Measurements from ENCODE around the gene B4GALT1. TPM values are rescaled to one million over a fixed set of nuclear protein-coding genes. Genes with fewer than 3 reads are reported as not detected.

The B4GALT1 gene
- total and polyA plus RNA-seq, 2 of the 8 experiments (the other 6 are each of a cell fraction or from before 2014, with no cell fraction given) = 12.8 to 18.2 TPM

DNA sequence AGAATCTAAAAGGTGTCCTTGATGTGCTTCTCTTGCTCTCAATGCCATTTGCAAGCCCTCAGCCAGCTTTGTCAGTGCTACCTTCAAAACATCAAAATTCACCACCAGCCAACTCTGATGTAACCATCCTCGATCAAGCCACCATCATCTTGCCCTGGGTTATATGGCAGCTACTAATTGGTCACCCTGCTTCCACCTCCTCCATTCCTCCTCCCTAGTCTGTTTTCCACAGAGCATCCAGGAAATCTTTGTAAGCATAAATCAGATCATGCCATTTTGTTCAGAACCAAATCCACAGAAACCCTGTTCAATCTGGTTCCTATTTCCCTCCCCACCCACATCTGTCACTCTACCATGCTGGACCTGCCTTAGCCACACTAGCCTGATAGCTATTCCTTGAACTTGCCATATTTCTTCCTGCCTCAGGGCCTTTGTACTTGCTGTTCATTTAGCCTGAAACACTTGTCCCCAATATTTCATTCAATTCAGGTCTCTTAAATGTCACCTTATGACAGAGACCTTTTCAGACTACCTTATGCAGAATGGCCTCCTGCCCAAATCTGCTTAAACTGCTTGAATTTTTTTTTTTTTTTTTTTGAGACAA lies 1.9 kb upstream of the B4GALT1 start (continued):
- no peak for TF ChIP-seq CREB1 (IDR thresholded peaks at IDR 0.05)
- TF ChIP-seq, protein P1, sequence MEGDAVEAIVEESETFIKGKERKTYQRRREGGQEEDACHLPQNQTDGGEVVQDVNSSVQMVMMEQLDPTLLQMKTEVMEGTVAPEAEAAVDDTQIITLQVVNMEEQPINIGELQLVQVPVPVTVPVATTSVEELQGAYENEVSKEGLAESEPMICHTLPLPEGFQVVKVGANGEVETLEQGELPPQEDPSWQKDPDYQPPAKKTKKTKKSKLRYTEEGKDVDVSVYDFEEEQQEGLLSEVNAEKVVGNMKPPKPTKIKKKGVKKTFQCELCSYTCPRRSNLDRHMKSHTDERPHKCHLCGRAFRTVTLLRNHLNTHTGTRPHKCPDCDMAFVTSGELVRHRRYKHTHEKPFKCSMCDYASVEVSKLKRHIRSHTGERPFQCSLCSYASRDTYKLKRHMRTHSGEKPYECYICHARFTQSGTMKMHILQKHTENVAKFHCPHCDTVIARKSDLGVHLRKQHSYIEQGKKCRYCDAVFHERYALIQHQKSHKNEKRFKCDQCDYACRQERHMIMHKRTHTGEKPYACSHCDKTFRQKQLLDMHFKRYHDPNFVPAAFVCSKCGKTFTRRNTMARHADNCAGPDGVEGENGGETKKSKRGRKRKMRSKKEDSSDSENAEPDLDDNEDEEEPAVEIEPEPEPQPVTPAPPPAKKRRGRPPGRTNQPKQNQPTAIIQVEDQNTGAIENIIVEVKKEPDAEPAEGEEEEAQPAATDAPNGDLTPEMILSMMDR (IDR thresholded peaks at IDR 0.05; ENCODE audit: control extremely low read depth in 1 of 3, insufficient read depth in 1 of 3, low read depth in 1 of 3, low read length in 3 of 3) = no peak
- no peak for TF ChIP-seq SP1 (IDR thresholded peaks at IDR 0.05; ENCODE audit: low read depth, low read length)
- TF ChIP-seq RBBP5 (IDR thresholded peaks at IDR 0.05; ENCODE audit: borderline replicate concordance, low read depth, low read length) = no peak
- TF ChIP-seq FOSL1 (IDR thresholded peaks at IDR 0.05; ENCODE audit: insufficient read depth, low read depth, low read length) = no peak
- no peak for TF ChIP-seq POLR2A (IDR thresholded peaks at IDR 0.05; ENCODE audit: control extremely low read depth in 1 of 2, low read depth in 2 of 2, low read length in 2 of 2)
